ENCODE results near the gene LSP1.
"Not testable (repeated sequence)": the region's sequence is repeated elsewhere in the genome, so short reads cannot be mapped to it uniquely, and the experiment has no call there.

LSP1 gene

GRCh38 chr11:1852877-1853276, at the start of gene LSP1:
Gene LSP1 (plus strand): TSS chr11:1853084. CDS start chr11:1853145, 61 bp downstream.
- no peak for DNase-seq (ENCODE audit: low spot score)

- no peak for DNase-seq (ENCODE audit: low spot score)
These were observed 49.6 kb upstream of the LSP1 start for GRCh38 chr11:1803246-1803645.

GRCh38 chr11:1803835-1804519, 48.9 kb upstream of the LSP1 start:
- not testable (repeated sequence) for DNase-seq (ENCODE audit: low spot score)

GRCh38 chr11:1805525-1805924, 47.4 kb upstream of the LSP1 start:
- no peak for DNase-seq (ENCODE audit: low spot score)

GRCh38 chr11:1807264-1807995, 45.5 kb upstream of the LSP1 start:
- DNase-seq (ENCODE audit: low spot score), result no peak

GRCh38 chr11:1810761-1811160, 42.1 kb upstream of the LSP1 start:
- DNase-seq (ENCODE audit: low spot score), result no peak

- DNase-seq (ENCODE audit: low spot score), result no peak
These were observed 40.6 kb upstream of the LSP1 start for GRCh38 chr11:1812274-1812673.

- DNase-seq (ENCODE audit: low spot score), result no peak
These were observed 40.1 kb upstream of the LSP1 start for GRCh38 chr11:1812801-1813200.

GRCh38 chr11:1813356-1813755, 39.5 kb upstream of the LSP1 start:
- DNase-seq (ENCODE audit: low spot score), result not testable (repeated sequence)

GRCh38 chr11:1814691-1815090, 38.2 kb upstream of the LSP1 start:
- no peak for DNase-seq (ENCODE audit: low spot score)

- no peak for DNase-seq (ENCODE audit: low spot score)
These were observed 37.6 kb upstream of the LSP1 start for GRCh38 chr11:1815311-1815710.

GRCh38 chr11:1815751-1816150, 37.1 kb upstream of the LSP1 start:
- DNase-seq (ENCODE audit: low spot score), result no peak

GRCh38 chr11:1817000-1817399, 35.9 kb upstream of the LSP1 start:
- DNase-seq (ENCODE audit: low spot score), result no peak

GRCh38 chr11:1817511-1817910, 35.4 kb upstream of the LSP1 start:
- no peak for DNase-seq (ENCODE audit: low spot score)

GRCh38 chr11:1819074-1819473, 33.8 kb upstream of the LSP1 start:
- DNase-seq (ENCODE audit: low spot score), result no peak

- no peak for DNase-seq (ENCODE audit: low spot score)
These were observed 32.2 kb upstream of the LSP1 start for GRCh38 chr11:1820463-1821325.

- no peak for DNase-seq (ENCODE audit: low spot score)
These were observed 31.3 kb upstream of the LSP1 start for GRCh38 chr11:1821562-1821961.

- no peak for DNase-seq (ENCODE audit: low spot score)
These were observed 30.1 kb upstream of the LSP1 start for GRCh38 chr11:1822648-1823375.

- no peak for DNase-seq (ENCODE audit: low spot score)
These were observed 29.3 kb upstream of the LSP1 start for GRCh38 chr11:1823376-1824220.

- DNase-seq (ENCODE audit: low spot score), result no peak
These were observed 28.5 kb upstream of the LSP1 start for GRCh38 chr11:1824221-1825038.

Measured in left forelimb (tissue), 1 donor.